ENCODE measurements around the gene PSMD11.
A peak's percentile ranks its signal among the peaks of the same experiment; 100 is the strongest.
"Not testable (repeated sequence)": the region's sequence is repeated elsewhere in the genome, so short reads cannot be mapped to it uniquely, and the experiment has no call there.

The PSMD11 gene

DNA sequence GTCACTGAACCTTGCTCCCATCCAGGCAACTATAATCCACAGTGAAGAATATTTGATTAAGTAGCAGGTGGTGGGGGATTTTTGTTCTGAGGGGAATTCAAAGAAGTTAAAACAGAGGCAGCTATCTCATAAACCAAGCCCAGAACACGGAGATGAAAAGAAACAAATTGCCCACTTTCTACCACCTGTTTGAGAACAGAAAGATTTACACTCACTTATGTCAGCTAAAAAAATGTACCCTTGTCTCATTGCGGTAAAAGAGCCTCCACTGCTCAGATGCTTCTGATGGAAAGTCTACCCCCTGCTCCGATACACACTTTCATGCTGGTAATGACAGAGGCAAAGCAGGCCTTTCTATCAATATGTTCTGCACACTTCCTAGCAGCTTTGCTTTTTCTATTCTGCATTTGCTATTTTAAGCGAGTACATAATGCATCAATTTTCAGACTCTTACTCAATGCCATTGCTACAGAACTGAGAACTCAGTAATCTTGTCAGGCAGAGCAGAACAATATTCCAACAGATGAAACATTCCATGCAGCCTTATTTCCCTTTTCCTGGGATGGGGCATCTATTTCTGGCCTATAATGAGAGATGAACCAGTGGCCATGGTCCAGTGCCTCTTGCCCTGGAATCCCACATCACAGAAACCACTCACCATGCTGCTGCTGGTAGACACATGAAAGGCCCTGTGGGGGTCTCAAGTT, 71.5 kb downstream of the PSMD11 start:
- DNase-seq = peak; percentile 15

DNA sequence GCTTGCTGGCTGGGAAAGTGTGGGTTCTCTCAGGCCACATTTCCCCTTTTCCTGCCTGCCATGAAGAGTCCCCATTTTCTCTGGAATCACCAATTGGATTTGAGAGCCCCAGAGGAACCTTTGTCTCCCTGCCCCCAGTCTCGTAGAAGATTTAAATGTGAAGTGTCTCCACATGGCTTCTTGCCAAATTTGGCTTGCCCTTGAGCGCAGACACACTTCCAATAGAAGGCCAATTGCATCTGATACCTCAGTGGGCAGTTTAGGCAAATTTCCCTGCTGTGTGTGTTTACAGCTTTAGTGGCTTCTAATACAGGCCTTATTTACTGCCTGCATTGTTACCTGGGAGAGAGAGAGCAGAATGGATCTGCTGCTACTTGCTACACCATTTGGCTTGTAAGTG, 72.1 kb downstream of the PSMD11 start:
- no peak for DNase-seq

DNA sequence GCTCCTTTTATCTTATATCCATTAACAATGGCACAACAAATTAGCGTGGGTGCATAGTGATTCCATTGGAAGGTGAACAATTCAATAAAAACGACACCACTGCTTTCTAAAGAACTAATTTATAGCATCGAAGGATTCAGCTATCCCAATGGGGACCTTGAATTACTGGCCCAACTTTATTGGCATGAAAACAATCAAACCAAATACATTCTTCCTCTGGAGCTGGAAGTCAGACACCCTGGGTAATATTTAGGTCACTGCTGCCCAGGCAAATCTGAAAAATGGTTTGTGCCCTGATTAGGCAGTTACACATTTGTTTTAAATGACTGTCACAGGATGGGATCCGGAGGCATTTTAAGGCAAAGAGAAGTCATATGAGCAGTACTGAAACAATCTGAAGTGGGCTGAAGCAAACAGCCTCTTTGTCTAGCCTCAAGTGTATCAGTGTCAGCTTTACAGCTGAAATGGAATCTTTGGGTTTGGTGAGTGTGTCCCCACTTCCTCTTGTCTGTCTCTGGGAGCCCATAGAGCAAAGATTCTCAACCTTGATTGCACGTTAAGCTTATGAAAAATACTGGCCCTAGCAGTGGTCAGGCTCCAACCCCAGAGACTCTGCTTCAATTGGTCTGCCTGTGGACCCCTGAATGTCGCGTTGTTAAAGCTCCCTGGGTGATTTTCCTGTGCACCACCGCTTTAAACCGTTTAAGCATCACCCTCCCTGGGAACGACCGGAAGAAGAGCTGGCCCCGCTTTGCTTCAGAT, 72.8 kb downstream of the PSMD11 start:
- DNase-seq = peak; percentile 11

DNA sequence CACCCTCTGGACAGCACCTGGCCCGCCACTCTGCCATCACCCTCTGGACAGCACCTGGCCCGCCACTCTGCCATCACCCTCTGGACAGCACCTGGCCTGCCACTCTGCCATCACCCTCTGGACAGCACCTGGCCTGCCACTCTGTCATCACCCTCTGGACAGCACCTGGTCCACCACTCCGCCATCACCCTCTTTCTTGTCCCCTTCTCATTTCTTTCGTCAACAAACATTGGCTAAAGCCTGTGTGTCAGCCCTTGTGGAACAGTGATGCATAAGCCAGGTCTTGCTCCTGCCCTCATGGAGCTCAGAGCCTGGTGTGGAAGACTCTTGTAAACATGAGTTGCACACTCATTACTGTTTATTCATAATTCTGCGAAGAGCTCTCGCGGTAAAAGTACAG, 73.7 kb downstream of the PSMD11 start:
- DNase-seq = no peak

DNA sequence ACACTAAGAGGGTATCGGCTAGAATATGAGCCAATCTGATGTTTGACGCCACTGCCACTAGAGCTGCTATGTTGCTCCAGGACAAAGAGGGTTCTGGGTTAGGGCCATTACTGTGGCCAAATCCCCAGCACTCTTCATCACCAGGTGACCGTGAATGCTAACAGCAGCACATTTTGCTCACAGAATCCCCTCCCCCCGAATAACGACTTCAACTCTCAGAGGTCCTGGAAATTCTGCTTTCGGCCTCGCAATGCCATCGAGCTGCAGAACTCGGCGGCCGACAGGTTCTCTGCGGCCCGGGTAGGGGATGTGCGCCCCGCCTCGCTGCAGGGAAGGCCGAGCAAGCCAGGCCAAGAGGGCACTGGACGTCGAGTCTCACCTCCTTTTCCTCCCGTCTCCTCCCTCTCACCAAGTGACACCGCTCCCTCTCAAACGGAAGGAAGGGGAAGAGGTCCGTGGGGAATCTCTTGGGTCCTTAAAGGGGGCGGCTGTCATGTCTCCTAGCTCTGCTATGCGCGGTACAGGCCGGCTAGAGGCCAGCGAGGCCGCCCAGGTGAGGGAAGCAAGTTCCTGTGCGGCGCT, 74.4 kb downstream of the PSMD11 start:
- DNase-seq = no peak

DNA sequence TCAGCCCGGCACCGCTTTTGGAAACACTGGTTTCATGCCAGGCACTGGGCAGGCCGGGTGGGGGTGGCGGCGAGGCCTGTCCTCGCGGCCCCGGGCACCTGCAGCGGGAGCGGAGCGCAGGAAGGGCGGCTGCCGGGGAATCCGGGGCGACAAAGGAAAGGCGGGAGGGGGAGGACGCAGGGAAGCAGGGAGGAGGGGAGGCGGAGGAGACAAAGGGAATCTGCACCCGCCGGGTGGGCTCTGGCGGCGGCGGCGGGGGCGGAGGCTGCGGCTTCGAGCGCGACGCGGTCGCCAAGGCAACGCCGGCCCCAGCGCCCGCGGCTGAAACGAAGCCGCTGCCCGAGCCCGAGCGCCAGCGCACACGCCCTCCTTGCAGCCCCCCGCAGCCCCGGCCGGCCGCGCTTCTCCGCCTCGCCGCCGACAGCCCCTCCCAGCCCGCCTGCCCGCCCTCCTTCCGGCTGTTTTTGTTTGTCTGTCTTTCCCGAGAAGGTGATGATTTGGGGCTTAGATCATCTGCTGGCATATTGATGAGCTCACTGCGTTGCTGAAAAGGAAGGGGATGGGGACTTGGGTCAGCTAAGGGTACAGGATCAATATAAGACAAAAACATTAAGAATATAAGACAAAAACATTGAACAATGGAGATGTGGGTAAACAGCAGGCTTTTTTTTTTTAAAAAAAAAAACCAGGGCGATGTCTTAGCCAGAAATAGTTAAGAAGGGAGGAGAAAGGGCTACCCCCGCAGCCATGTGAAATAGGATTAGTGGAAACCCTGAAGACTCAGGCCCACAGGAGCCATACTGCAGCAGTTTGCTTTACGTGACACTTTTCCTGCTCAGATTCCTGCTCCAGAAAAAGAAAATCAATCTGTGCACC, 75.2 kb downstream of the PSMD11 start:
- peak; percentile 78 for DNase-seq

DNA sequence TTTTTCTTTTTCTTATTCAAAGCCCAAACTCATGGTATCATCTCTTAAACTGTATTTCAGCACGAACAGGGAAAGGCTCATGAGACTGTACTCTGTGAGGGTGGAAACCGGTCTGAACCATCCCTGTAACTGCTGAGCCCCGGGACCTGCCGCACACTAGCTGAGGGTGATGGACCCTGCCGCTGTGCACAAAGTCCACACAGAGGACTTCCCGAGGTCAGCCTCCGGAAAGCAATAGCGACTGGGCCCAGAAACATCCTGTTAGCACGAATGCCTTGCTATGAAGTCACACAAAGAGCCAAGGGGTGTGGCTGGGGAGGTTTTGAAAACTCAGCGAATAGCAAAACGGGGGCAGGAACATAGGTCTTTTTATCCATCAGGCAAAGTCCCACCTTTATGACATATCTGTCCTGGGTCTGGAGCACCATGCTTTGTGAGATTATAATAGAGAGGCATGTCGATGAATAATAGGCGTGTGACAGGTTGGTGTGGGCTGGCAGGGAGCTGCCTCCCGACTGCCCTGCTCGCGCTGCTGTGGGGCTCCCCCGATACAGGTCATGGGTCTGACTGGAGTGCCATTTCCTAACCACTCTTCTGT, 75.9 kb downstream of the PSMD11 start:
- peak; percentile 71 for DNase-seq

DNA sequence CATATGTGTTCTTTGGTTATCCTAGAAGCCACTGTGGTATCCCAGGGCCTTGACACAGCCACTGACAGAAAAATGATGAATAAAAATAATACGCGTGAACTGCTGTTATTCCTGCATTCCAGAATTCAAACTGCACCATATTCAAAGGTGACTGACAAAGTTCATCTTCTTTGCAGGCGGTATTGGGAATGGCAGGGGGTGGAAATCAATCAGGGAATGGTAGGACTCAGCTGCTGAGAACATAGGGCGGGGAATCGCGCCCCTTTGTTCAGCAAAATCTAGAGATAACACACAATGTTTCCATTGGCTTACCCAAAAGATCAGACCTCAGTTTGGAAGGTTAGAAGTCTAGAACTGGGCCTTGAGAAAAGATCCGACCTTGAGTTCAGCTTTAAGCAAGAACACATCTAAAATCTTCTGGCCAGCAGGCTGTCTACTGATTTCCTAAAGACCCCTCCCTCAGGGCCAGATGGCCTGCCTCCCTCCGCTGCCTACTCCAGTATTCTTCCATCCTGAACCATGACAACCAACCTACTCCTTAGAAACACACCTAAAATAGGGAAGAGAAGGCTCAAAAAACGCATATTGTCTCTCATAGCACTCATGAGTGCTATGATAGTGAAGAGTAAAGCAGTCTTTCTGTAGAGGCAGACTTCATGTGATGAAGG, 76.6 kb downstream of the PSMD11 start:
- no peak for DNase-seq

DNA sequence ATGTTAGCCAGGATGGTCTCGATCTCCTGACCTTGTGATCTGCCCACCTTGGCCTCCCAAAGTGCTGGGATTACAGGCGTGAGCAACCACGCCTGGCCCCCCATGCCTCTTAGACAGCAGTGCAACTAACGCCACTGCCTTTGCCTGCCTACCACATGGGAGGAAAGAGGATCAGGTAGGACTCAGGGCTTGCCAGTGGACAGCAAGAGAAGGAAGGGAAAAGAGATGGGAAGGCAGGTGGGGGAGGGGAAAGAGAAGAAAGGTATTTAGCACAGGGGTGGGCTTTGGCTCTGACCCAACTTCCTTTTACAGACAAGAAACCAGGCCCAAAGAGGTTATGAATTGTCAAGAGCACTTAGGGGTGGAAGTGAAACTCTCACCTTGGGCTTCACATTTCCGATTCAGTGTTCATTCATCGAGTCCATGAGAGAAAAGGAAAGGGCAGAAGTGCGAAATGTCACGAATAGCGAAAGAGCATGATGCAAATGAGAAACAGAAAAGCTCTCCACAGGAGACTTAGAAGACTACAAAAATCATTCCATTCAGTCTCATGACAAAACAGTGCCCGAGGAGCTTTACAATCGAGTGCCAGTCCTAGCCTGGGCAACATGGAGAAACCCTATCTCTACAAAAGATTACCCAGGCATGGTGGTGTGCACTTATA, 78.8 kb downstream of the PSMD11 start:
- peak; percentile 56 for DNase-seq

DNA sequence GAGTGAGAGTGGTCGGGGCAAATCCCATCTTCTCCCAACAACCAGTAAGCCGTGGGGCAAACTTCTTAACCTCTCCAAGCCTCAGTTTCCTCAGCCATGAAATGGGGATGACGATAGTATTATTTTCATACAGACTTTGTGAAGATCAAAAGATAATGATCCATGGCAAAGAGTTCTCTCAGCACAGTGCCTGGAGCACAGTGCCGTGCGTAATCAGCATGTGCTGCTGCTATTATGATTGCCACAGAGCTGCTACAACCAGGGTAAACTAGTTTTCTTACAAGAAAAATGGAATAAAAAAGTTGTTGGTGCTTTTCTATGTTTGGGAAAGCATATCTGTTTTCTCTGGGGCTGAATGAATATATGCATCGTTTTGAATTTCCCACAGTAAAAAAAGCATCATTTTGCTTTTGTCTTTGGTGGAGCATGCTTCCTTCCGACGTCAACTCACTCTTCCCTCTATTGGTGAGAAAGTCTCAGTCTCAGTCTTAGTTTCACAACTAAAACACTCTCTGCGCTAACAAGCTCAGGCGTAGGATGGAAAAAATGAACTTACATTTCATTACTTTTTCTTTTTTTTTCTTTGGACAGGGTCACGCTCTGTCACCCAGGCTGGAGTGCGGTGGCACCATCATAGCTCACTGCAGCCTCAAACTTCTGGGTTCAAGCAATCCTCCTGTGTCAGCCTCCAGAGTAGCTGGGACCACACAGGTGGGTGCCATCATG, 79.7 kb downstream of the PSMD11 start:
- peak; percentile 49 for DNase-seq

DNA sequence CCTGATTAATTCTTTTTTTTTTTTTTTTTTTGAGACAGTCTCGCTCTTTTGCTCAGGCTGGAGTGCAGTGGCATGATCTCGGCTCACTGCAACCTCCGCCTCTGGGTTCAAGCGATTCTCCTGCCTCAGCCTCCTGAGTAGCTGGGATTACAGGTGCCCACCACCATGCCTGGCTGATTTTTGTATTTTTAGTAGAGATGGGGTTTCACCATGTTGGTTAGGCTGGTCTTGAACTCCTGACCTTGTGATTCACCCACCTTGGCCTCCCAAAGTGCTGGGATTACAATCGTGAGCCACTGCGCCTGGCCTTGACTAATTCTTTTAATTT, 80.2 kb downstream of the PSMD11 start:
- not testable (repeated sequence) for DNase-seq

DNA sequence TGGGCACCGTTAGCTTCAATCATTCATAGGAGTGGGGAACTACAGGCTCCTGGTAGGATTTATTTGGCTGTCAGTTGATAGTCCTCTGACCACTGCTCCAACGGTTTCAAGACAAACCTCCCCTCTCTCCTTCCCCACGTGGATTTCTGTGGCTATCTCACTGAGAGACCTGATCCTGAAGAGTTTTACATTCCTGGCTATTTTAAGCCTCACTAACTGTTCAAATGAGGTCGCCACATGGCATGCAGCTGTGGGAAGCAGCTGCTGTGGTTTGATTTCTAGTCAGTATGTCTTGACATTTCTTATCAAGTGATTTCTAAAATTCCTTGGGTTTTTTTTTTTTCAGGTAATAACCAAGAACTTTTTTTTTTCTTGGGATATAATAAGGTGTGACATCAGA, 80.8 kb downstream of the PSMD11 start:
- no peak for DNase-seq

DNA sequence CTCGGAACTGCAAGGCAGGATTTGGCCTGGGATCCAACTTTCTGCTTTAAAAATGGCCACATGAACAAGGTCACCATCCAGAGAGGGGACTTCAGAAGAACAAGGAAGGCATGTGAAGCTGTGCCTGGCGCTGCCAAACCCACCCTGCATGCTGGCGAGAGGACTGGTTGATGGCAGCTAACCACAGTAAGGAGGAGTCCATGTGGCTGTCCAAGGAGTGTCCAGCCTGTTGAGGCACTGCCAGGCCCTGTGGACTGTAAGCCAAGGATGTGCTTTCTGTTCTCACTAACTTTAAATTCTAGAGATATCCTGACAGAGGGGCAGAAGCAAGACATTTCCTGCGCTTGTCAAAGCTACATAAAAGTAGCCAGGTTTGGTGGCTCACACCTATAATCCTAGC, 82.8 kb downstream of the PSMD11 start:
- no peak for DNase-seq

DNA sequence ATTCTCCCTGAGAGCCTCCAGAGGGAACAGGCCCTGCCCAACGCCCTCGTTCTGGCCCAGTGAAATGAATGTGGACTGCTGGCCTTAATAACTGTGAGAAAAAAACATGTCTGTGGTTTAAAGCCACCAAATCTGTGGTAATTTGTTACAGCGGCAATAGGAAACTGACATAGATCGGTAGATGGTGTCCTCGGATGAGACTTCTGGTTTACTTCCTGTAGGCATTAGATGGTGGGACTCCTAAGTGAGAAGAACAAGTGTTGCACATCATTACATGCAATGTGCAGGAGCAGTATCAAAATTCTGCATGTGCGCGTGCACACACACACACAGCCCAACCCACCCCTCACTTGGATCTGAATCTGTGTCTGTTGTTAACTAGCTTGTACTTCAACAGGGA, 84.5 kb downstream of the PSMD11 start:
- DNase-seq = peak; percentile 35

DNA sequence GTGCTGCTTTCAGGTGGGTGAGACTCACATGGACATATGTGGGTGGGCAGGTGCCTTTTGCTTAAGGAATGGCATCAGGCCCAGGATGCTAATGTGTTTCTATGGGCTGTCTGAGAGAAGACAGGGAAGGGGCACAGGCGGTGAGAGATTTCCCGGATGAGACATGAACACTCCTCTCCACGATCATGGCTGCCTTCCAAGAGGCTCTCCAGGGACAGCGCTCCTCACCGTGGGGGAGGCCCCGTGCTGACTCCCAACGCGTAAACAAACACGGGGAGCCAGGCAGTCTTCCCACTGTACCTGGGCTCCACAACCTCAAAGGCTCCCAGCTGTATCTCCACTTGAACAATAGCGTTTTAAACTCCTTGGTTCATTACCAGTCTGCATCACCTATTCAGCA, 85.3 kb downstream of the PSMD11 start:
- no peak for DNase-seq

Measured in CD4-positive, alpha-beta T cell treated with Interleukin-21 for 1 hour (primary cell).